ENCODE data around the gene MBIP.

MBIP gene

DNA sequence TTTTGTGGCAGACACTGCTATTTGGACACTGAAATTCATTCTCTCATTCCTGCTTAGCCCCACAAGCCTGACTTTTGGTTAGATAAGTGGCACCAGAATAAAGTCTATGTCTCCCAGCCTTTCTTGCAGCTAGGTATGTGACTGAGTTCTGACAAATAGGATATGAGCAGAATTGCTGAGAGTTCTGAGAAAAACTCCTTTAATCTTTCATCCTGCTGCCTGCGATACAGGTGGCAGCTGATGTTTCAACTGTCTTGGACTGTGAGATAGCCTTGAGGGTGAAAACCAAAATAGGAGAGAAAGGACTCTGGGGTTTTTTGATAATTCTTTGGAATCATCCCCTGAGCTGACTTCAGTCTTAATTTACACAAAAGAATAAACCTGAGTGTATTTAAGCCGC lies 55.8 kb downstream of the MBIP start:
- no peak for DNase-seq (ENCODE audit: low read depth)

DNA sequence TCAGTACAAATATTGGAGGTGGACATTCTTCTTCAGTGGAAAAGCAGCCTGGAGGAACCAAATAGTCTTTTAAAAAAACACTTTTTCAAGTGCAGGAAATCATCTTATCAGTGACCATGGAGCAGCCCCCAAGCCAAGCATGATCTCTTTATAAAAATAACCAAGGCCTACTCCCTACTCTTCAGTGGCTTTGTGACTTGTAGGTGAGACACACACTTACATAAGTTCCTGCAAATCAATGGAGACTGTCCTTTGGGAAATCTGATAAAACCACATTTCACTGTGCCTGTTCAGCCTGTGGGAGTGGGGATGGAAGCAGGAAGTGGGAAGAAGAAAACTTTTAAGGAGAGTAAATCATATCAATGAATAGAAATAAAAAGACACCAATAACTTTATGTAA lies 56.3 kb downstream of the MBIP start:
- DNase-seq (ENCODE audit: low read depth), result no peak

DNA sequence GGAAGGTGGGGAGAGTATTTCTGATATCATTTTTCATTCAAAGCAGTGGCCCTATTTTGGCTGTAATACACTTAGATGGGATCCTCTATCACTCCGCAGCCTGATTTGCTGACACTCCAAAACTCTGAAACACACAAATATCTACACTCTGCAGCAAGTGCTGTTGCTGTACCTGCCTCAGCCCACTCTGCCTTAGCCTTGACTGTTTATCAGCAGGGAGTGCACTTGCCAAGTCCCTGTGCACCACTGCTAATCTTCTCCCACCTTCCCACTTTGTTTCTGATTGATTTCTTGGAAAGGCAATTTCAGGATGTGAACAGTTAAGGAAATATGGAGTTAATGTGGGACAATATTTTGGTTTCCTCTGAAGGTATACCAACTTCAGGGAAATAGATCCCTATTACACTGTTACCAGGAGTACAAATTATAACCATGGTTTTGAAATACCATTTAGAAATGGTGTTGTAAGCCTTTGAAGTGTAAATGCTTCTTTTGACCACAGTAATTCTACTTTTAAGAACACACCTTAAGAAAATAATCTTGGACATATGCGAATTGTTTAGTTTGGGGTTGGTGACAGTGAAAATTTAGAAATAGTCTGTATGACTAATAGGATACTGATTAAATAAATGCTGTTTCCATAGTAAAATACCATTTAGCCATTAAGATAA lies 59.3 kb downstream of the MBIP start:
- no peak for DNase-seq (ENCODE audit: low read depth)

DNA sequence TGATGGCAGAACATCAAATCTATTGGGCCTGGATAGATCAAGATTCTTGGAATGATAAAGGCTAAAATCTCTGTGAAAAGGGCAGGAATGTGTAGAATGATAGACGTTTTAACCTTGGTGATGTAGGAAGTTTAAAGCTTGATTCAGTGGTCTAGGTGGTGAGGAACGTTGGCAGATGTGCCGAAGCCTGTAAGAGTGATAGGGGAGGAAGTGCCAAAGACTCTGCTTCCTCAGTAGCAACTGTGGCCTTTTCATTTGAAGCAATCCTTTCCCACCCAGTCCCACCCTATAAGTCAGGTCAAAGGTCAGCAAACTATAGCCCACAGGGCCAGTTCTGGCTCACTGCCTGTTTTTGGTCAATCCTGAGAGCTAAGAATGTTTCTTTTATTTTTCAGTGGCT lies 62.2 kb downstream of the MBIP start:
- no peak for DNase-seq (ENCODE audit: low read depth)

- no peak for DNase-seq (ENCODE audit: low read depth)
These were observed 64.2 kb downstream of the MBIP start for GRCh38 chr14:36256126-36256801.

DNA sequence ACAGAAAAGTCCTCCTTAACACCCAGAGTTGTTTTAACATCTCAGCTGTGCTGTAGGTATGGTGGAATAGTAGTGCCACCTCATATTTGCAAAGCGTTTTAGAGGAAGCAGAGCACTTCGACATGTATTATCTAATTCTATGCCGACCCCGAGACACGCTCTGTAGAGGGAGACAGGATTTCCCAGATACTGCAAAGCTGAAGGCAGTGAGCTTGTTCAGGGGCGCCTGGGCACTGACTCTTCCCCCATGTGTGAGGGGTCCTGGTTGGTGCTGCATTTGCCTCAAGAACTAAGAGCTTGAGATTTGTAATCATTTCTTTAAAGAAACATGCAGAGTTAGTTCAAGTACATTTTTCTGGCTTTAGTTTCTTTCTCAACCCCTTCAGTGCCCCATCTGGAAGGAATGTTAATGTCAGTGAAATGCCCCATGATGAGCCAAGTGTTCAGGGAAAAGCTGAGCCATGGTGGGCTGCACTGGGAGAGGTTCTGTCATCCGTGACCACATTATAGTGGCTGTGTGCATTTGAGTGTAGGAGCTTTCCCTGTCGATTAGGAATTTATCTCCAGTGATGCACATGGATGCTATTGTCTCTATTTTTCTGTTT lies 66.3 kb downstream of the MBIP start:
- no peak for DNase-seq (ENCODE audit: low read depth)
